Activated naive CD4-positive, alpha-beta T cell treated with anti-CD3 and anti-CD28 coated beads, Interleukin-2, amount 50 U/mL, for 72 hours (primary cell): ENCODE results near the gene ME2. TPM values are rescaled to one million over a fixed set of nuclear protein-coding genes. Genes with fewer than 3 reads are reported as not detected.
A peak's percentile ranks its signal among the peaks of the same experiment; 100 is the strongest.
"Not testable (repeated sequence)": the region's sequence is repeated elsewhere in the genome, so short reads cannot be mapped to it uniquely, and the experiment has no call there.

ENCODE experiments used
- ATAC-seq, 2 donors: fragments of 150-1000 bp; cut with Tn5 transposase; 2 replicates each; pipeline ENCODE4 v1.10.0; 2021; ENCODE audit warnings: mild to moderate bottlenecking in 2 of 2, moderate library complexity in 2 of 2
- DNase-seq, 2 donors: peaks; one replicate each; pipeline ENCODE4 v3.0.0; 2021 to 2022; ENCODE audit warnings: low spot score in 2 of 2
- H3K27ac Mint-ChIP-seq, 2 donors: one replicate each; pipeline ENCODE4 v1.8.0; 2022; ENCODE audit warnings: mild to moderate bottlenecking in 2 of 2, mixed read lengths in 2 of 2
- H3K36me3 Mint-ChIP-seq, 2 donors: one replicate each; pipeline ENCODE4 v1.8.0; 2022; ENCODE audit warnings: mixed read lengths in 2 of 2
- H3K9me3 Mint-ChIP-seq, 2 donors: one replicate each; pipeline ENCODE4 v1.8.0; 2022; ENCODE audit warnings: mixed read lengths in 2 of 2
- total RNA-seq, 2 donors: library from RNA; stranded (reverse); gene quantifications; one replicate each; pipeline ENCODE4 v1.2.3, GENCODE V29; 2022

ME2 gene
- total RNA-seq, 2 donors from 2014 or later, result 117 to 143 TPM

- peak overlapping the region in 1 of 2 donors; percentile 11 for H3K27ac Mint-ChIP-seq
- ATAC-seq (no peak), DNase-seq (no peak)
- no peaks in the 10 kb centered on the region for H3K9me3 Mint-ChIP-seq
- H3K36me3 Mint-ChIP-seq, result peaks cover 5 to 9% of the 10 kb centered on the region in 2 donors
These were observed 58.3 kb downstream of the ME2 start for GRCh38 chr18:50937183-50937582.

DNA sequence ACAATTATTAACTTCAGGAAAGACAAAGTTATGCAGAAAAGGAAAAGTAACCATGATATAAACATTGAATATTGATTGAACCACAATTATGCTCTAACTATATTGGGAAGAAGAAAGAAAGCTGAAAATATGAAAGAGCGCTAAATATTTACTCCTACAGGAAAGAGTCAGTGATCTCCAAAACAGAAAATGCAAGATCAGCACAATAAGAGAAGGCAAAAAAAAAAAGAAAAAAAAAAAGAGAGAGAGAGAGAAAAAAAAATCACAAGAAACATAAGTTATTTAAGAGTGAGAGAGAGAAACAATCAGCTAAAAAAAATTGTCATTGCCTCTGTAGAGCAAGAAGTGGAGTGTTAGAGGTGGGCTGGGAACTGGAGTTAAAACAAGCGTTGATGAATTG is 60.0 kb downstream of the ME2 start:
- DNase-seq, result no peak
- no peaks in the 10 kb centered on the region for H3K9me3 Mint-ChIP-seq
- peaks cover 5 to 9% of the 10 kb centered on the region in 2 donors for H3K36me3 Mint-ChIP-seq
- ATAC-seq, result no peak
- no peak overlapping the region for H3K27ac Mint-ChIP-seq

- H3K27ac Mint-ChIP-seq, result peak overlapping the region in 1 of 2 donors; percentile 74
- DNase-seq (no peak), ATAC-seq (no peak)
- peaks cover 0 to 18% of the 10 kb centered on the region in 2 donors for H3K36me3 Mint-ChIP-seq
- no peaks in the 10 kb centered on the region for H3K9me3 Mint-ChIP-seq
These were observed 65.5 kb downstream of the ME2 start for GRCh38 chr18:50944245-50944932.

DNA sequence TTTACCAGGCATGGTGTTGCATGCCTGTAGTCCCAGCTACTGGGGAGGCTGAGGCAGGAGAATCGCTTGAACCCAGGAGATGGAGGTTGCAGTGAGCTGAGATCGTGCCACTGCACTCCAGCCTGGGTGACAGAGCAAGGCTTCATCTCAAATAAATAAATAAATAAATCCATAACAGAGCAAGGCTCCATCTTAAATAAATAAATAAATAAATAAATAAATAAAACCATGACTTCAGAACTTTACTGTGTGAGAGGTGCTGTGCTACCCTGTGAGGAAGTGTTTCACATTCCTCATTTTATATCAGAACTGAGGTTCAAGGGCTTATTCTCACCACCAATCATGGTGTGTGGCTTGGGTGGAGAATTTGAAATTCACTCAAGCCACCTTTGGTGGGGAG is 67.0 kb downstream of the ME2 start:
- DNase-seq, ATAC-seq, H3K27ac Mint-ChIP-seq, H3K9me3 Mint-ChIP-seq: not testable (repeated sequence)
- H3K36me3 Mint-ChIP-seq, result peaks cover 0 to 18% of the 10 kb centered on the region in 2 donors

- no peaks in the 10 kb centered on the region for H3K9me3 Mint-ChIP-seq
- peaks cover 0 to 18% of the 10 kb centered on the region in 2 donors for H3K36me3 Mint-ChIP-seq
- DNase-seq (no peak), ATAC-seq (no peak)
- no peak overlapping the region for H3K27ac Mint-ChIP-seq
These were observed 69.0 kb downstream of the ME2 start for GRCh38 chr18:50947899-50948298.

- peaks cover 0 to 18% of the 10 kb centered on the region in 2 donors for H3K36me3 Mint-ChIP-seq
- no peaks in the 10 kb centered on the region for H3K9me3 Mint-ChIP-seq
- no peak for ATAC-seq
- DNase-seq, result no peak
- no peak overlapping the region for H3K27ac Mint-ChIP-seq
These were observed 70.3 kb downstream of the ME2 start for GRCh38 chr18:50949185-50949584.

GRCh38 chr18:50950626-50951025 is 71.7 kb downstream of the ME2 start:
- DNase-seq (no peak), ATAC-seq (no peak)
- no peaks in the 10 kb centered on the region for H3K9me3 Mint-ChIP-seq
- H3K27ac Mint-ChIP-seq, result no peak overlapping the region
- peaks cover 0 to 14% of the 10 kb centered on the region in 2 donors for H3K36me3 Mint-ChIP-seq

GRCh38 chr18:50953822-50954221 is 74.9 kb downstream of the ME2 start:
- Mint-ChIP-seq H3K27ac (no peak overlapping the region), H3K9me3 (no peaks in the 10 kb centered on the region), H3K36me3 (no peaks in the 10 kb centered on the region)
- ATAC-seq (no peak), DNase-seq (no peak)

DNA sequence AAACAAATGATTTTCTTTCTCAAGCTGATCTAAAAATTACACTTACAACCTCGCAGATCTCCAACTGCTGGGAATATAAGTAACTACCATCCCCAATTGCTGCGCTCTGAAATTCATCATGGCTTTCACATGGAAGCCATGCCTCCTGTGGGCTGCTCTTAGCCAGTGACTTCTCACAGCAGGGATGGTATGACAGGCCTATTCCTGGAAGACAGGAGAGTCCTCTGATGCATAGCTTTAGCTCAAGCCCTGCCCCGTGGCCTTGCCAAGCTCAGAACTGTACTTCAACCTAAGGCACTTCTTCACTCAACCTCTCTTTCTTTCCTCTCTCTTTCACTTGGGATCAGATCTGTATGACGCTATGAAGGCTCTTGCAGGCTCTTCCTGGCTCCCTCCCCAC is 76.3 kb downstream of the ME2 start:
- ATAC-seq, result no peak
- no peak for DNase-seq
- Mint-ChIP-seq H3K9me3 (no peaks in the 10 kb centered on the region), H3K27ac (no peak overlapping the region), H3K36me3 (no peaks in the 10 kb centered on the region)

DNA sequence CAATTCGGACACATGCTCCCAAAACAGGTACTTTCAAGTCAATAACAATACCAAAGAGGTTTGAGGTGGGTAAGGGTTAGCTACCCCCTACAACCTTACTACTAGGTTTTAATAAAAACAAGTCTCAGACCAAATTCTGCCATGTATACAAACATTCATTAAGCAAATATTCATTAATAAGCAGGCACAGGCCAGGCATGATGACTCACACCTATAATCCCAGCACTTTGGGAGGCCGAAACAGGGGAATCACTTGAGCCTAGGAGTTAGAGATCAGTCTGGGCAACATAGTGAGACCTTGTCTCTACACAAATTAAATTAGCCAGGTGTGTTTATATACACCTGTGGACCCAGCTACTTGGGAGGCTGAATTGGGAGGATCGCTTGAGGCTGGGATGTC is 77.2 kb downstream of the ME2 start:
- Mint-ChIP-seq H3K36me3 (peaks cover 0 to 5% of the 10 kb centered on the region in 2 donors), H3K27ac (no peak overlapping the region), H3K9me3 (peaks cover 0 to 5% of the 10 kb centered on the region in 2 donors)
- DNase-seq (no peak), ATAC-seq (no peak)

DNA sequence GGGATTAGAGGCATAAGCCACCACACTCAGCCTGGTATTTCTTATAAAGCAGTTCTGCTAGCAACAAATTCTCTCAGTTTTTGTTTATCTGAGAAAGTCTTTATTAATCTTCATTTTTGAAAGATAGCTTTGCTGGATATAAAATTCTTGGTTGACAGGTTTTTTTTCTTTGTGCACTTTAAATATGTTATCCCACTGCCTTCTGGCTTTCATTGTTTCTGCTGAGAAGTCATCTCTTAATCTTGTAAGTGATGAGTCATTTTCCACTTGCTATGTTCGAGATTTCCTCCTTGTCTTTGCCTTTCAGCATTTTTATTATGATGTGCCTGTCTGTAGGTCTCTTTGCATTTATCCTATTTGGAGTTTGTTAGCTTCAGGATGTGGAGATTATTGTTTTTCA is 83.1 kb downstream of the ME2 start:
- Mint-ChIP-seq H3K36me3 (peaks cover 17 to 33% of the 10 kb centered on the region in 2 donors), H3K9me3 (peaks cover 16 to 26% of the 10 kb centered on the region in 2 donors), H3K27ac (no peak overlapping the region)
- DNase-seq, result no peak
- ATAC-seq, result no peak

- H3K27ac Mint-ChIP-seq, result peak within 1 kb of the TSS; percentile 75 to 98
- H3K9me3 Mint-ChIP-seq, result peaks cover 8 to 10% of the 10 kb centered on the region in 2 donors
- ATAC-seq, result peak; percentile 86 to 91
- H3K36me3 Mint-ChIP-seq, result peaks cover 13 to 19% of the 10 kb centered on the region in 2 donors
- DNase-seq, result peak; percentile 72 to 75
These were observed 89.1 kb downstream of the ME2 start, which contains the start of gene ELAC1 for GRCh38 chr18:50967714-50968661. Gene ELAC1 (plus strand): TSS chr18:50968040. CDS start chr18:50974405, 6,365 bp downstream.

DNA sequence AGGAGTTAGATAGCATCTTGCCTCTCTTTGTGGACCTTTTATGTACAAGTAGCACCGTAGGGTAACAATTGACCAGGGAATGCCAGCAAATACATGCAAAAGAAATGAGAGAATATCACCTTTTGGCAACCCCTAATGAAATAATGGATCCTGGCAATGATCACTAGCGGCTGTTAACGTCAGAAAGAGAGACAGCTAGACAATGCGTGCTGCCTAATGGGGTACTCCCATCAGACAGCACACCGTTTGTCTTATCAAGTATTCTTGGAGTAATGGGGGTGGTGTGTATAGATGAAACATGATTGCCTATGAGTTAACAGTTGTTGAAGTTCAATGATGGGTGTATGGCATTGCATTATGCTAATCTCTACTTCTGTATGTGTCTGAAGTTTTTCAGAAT is 90.5 kb downstream of the ME2 start:
- no peaks in the 10 kb centered on the region for H3K9me3 Mint-ChIP-seq
- DNase-seq (no peak), ATAC-seq (no peak)
- H3K27ac Mint-ChIP-seq, result peak overlapping the region in 1 of 2 donors; percentile 75
- peaks cover 6 to 8% of the 10 kb centered on the region in 2 donors for H3K36me3 Mint-ChIP-seq

DNA sequence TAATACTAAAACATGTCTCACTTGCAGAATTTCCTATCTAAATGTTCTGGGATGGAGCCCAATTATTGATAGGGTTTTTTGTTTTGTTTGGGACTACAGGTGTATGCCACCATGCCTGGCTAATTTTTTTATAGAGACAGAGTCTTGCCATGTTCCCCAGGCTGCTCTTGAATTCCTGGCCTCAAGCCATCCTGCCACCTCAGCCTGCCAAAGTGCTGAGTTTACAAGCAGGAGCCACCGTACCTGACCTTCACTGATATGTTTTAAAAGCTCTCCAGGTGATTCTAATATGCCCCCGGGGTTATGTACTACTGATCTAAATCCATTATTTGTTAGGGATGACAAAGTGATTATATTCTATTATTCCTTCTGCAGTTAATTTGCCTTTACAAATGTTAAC is 91.1 kb downstream of the ME2 start:
- no peak overlapping the region for H3K27ac Mint-ChIP-seq
- ATAC-seq (no peak), DNase-seq (no peak)
- H3K36me3 Mint-ChIP-seq, result peaks cover 6 to 13% of the 10 kb centered on the region in 2 donors
- H3K9me3 Mint-ChIP-seq, result no peaks in the 10 kb centered on the region

- DNase-seq, result not testable (repeated sequence)
These were observed 93.5 kb downstream of the ME2 start for GRCh38 chr18:50972404-50972803.

GRCh38 chr18:50973367-50974126 is 94.6 kb downstream of the ME2 start:
- no peak for DNase-seq
- ATAC-seq, result peak; percentile 94 to 98
- Mint-ChIP-seq H3K27ac (no peak overlapping the region), H3K9me3 (peaks cover 0 to 3% of the 10 kb centered on the region in 2 donors), H3K36me3 (peaks cover 37 to 45% of the 10 kb centered on the region in 2 donors)

More at GRCh38 chr18:50972404-50972803, 93.5 kb downstream of the ME2 start:
- H3K36me3 Mint-ChIP-seq, result peaks cover 26 to 34% of the 10 kb centered on the region in 2 donors
- ATAC-seq, H3K27ac Mint-ChIP-seq, H3K9me3 Mint-ChIP-seq: not testable (repeated sequence)
